Measurements from ENCODE around the gene PPFIA4.

PPFIA4 gene

GRCh38 chr1:203060115-203060514 lies 33.8 kb downstream of the PPFIA4 start:
- no peak for DNase-seq

DNA sequence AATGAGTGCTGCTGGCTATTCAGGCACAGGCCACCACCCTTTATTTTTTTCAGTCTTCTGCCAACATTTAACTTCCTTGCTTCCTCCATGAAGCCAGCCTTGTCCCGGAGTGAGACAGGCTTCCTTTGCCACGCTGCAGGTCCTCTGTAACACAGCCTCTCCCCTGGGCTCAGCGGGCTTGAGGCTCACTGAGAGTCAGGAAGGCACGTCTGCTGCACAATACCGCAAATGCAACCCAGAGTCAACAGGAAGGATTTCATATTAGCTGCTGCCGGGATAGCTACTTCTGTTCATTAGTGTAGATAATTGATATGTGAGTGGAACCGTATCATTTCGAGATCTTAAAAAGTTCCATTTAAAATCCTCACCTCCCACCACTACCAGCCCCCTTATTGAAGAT lies 37.0 kb downstream of the PPFIA4 start:
- no peak for DNase-seq

- no peak for DNase-seq
These were observed 38.9 kb downstream of the PPFIA4 start for GRCh38 chr1:203065191-203065590.

GRCh38 chr1:203065986-203066385 lies 39.7 kb downstream of the PPFIA4 start:
- DNase-seq = no peak

GRCh38 chr1:203066965-203067364 lies 40.7 kb downstream of the PPFIA4 start:
- no peak for DNase-seq

GRCh38 chr1:203069030-203069747 lies 42.9 kb downstream of the PPFIA4 start:
- DNase-seq = peak; percentile 12

DNA sequence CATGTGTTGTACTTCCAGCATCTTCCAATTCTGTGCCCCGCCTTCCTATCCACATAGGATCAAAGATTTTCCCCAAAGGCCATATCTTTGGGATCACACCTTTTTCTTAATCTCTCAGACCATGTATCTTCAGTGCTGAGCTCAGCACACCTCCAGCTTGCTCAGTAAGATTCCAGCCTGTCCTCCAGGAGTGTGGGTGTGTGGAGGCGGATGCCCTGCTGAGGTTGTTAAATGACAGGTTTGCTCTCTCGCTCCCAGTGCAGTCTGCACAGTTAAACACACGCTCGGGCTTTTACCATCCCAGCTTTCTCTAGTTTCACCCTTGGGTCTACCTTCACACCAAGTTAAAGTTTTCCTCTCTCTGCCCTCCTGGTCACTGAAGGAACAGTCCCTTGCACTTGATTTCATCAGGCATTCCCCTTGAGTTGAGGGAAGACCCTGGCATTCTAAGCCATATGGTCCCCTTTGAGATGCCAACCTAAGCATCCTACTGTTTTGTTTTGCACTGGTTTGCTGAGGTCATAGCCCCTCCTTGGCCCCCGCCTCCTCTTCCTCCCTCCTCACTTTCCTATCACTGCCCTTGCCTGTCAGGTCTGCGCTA lies 45.8 kb downstream of the PPFIA4 start:
- no peak for DNase-seq

DNA sequence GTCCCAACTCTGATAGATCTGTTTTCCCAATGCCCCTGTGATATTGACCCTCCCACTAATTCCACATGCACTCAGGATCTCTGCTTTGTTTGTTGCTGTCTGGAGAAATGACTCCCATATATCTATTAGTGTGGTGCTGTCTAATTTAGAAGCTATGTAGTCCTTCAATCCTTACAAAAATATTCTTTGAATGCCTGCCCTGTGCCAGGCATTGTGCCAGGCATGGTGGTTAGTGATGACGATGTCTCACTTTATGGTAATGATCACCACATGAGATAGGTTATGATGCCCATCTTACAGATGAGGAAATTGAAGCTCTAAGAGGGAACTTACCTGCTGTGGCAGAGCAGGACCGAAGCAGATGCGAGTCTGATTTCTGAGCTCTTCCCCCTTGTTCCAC lies 46.6 kb downstream of the PPFIA4 start:
- no peak for DNase-seq

DNA sequence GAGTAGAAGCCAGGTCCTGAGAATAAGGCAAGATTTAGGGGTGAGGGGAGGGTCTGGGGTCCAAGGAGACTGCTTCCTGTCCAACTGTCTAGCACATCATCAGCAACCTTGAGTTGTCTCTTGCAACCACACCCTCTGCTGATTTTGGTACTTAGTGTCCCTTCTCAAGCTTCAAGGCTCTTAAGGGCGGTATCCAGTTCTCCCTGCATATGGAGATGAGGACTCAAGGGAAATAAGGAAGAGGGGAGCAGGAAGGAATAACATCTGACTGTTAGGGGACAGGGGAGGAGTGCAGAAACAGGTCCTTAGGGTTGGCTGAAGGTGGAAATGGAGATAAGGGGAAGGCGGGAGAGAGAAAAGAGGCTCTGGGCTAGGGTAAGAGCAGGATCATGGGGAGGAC lies 47.2 kb downstream of the PPFIA4 start:
- DNase-seq = no peak

DNA sequence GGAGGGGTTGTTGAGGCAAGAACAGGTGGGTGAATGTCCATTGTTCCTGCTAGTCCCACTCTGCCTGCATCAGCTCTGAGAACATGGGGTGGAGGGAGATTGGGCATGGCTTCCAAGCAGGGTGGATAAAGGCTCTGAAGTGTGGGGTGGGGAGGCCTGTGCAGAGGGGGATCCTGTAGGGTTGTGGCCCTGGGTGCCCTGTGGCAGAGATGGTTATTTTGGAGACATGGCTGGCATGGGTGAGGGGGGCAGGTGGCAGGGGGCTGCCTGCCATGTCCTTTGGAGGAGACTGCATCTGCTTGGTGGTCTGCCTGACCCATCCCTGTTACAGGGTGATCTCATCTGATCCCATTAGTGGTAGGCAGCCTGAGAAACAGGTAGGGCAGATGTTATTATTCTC lies 48.3 kb downstream of the PPFIA4 start:
- DNase-seq = no peak

- no peak for DNase-seq
These were observed 49.1 kb downstream of the PPFIA4 start for GRCh38 chr1:203075236-203076030.

- DNase-seq = no peak
These were observed 49.8 kb downstream of the PPFIA4 start for GRCh38 chr1:203076031-203076511.

DNA sequence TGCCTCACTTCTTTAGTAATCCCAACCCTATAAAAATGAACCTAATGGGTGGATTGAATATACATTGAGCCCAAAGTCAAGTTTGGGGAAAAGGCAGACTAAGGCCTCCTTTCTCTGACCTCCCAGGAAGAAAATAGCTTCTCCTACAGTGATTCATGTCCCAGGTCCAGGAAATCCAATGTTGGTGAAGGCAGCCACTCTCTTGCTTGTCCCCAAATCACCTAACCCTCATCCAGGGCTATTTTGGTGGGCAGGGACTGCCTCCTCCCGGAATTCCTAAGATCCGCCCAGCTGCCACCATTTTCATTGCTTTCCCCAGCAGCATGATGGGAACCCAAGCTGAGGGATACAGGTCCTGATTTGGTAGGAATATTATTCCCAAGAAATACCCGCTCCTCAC lies 51.1 kb downstream of the PPFIA4 start:
- DNase-seq = no peak

- DNase-seq = no peak
These were observed 51.7 kb downstream of the PPFIA4 start for GRCh38 chr1:203077956-203078355.

GRCh38 chr1:203078478-203078877 lies 52.2 kb downstream of the PPFIA4 start:
- no peak for DNase-seq

DNA sequence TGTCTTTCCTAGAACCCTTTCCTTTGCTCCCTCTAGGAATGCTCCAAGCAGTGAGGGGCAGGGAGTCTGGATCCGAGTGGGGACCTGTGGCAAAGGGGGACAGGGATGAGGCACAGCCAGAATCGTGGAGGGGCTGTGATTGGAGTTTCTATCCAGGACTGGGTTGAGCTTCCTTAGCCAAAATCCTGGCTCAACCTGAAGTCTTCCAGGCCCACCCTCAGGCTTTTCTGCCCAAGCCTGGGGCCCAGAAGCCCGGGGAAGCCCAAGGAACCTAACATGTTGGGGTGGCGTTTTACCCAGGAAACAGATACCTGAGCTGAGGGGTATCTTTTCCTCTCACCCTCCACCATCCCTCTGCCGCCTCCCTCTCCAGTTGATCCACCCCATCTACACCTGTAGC lies 54.2 kb downstream of the PPFIA4 start:
- DNase-seq = no peak

DNA sequence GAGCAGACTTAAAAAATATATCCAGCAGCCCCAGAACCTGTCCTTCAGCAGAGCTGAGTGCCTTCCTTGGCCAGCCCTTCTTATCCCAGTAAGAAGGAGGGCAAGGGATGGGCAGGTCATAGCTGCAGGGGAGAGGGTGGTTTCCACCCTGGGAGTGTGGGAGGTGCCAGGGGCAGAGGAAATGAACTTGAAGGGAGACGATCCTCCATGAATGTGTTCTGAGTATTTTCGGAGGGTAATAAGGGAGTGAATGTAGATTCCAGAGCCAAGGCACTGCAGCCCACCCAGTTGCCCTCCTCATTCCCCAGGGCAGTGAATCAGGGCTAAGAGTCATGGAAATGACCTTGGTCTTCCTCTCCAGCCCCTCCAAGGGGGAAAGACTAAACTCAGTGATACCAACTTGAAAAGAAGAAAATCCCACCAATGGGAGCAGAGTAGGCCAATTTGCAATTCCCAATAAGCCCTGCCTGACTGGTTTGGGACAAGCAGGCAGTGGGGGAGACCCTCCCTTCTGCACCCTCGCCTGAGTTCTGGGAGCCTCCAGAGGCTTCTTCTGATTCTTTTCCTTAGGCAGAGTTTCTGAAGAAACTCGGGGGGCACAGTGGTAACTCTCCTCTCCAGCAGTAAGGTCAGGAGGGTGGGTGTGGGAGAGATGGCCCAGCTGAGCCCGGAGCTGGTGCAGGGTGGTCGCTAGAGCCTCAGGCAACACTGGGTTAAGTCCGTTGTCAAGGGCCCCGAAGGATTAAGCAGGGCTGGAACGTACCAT lies 55.4 kb downstream of the PPFIA4 start:
- DNase-seq = no peak

DNA sequence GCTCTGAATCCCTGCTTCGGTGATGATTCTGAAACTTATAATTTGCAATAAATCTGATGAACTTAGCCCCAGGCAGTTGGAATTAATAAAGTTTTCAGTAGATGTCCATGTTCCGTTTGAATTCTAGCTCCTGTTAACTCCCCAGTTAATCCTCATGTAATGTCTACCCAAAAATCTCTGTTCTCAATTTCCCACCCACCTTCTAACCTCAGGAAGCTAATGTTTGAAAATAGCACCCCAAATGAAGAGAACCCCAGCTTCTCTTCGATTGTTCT lies 55.9 kb downstream of the PPFIA4 start:
- no peak for DNase-seq

- no peak for DNase-seq
These were observed 56.5 kb downstream of the PPFIA4 start for GRCh38 chr1:203082571-203083462.

DNA sequence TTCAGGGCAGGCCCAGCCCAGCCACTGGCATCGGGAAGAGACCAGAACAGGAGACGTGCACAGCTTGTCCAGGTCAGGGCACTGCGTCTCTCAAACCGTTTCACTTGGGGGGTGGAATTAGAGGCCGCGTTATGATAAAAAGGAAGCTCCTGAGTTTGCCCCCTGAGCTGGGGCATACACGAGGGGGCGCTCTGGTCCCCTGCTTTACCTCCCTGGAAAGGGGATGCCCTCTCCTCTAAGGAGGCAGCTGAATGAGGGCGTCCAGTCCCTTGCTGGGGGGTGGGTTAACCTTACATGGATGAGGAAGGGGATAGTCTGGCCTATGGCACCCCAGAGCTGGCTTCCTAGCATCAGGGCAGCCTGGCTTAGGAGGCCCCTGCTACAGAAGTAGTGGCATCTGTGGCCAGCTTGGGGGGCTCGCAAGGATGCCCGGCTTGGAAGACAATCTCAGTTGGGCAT lies 57.2 kb downstream of the PPFIA4 start:
- DNase-seq = no peak

DNA sequence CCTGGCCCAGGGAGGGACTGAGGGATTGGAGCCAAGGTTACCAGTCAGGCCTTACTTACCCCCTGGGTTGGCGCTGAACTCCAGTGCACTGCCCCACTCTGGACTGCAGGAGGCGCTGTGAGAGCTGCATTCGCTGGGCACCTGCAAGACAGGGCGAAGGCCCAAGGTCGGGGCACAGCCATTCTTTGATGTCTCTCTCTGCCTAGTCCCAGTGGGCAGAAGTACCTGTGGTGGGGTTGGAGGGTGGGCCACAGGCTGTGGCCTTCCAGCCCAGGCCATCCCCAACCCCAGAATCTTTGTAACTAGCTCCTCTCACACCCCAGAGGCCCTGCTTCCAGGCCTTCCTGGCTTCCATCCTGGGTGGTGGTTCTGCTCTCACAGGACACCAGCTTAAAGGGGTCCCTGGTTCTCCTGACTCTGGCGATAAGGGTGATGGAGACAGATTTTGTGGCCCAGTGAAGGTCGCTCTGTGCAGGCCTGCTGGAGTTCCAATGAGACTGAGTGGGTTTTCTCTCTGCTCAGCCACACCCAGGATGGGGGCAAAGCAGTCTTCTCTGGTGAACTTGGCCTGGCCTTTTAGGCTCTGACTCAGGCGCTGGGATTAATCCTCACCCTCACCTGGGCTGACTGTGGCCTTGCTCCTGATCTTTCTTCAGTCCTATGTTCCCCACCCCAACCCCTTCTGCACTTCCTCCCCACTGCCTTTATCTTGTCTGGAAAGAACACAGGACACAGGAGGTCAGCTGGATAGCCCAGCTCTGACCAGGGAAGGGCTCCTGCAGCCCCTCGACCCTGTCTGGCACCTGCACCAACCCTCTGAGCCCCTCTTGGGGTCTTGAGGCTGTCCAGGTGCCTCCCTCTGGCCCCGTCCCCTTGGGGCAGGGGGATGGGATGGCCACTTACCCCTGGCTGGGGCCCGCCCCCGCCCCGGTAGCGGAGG lies 58.6 kb downstream of the PPFIA4 start:
- no peak for DNase-seq

All from NCI-H774 (cell line).